ENCODE measurements around the gene ANAPC2.

- TF ChIP-seq CTCF (conservative IDR thresholded peaks at IDR 0.05), result no peak
- no peak for TF ChIP-seq EZH2 (IDR thresholded peaks at IDR 0.05; ENCODE audit: low read depth)
These were observed 26.3 kb upstream of the ANAPC2 start for GRCh38 chr9:137214620-137215019.

Measured in PC-9 (cell line).